22Rv1 (cell line): ENCODE data around the gene SPATA6L.

ENCODE experiments used
- CTCF ChIP-seq: fragments of 450-650 bp; IDR thresholded peaks from 2 replicates; pipeline ENCODE4 v1.5.1; 2017; ENCODE audit warnings: mild to moderate bottlenecking
- ZFX ChIP-seq: fragments of 450-650 bp; IDR thresholded peaks from 2 replicates; pipeline ENCODE4 v1.6.1; 2017; ENCODE audit warnings: antibody characterized with exemption, borderline replicate concordance

DNA sequence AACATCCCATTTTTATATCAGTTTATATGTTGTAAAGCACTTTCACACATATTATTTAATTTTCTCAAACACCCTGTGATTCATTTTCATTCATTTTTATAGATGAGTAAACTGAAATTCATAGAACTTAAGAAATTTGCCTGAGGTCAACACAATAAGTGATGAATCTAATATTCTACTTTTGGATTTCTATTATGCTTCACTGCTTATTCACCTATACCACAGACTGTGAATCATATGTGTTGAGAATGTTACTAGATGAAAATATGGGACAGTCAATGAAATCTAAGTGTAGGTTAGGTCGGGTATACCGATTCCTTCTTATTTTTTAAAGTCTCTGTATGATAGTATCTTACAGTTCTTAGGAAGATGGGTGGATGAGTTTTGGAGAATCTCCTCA is 37.8 kb upstream of the SPATA6L start:
- no peak for TF ChIP-seq CTCF
- TF ChIP-seq ZFX: no peak
